ENCODE measurements around the gene TUT1.

GRCh38 chr11:62605902-62606301 is 14.6 kb upstream of the TUT1 start:
- TF ChIP-seq, protein P1, sequence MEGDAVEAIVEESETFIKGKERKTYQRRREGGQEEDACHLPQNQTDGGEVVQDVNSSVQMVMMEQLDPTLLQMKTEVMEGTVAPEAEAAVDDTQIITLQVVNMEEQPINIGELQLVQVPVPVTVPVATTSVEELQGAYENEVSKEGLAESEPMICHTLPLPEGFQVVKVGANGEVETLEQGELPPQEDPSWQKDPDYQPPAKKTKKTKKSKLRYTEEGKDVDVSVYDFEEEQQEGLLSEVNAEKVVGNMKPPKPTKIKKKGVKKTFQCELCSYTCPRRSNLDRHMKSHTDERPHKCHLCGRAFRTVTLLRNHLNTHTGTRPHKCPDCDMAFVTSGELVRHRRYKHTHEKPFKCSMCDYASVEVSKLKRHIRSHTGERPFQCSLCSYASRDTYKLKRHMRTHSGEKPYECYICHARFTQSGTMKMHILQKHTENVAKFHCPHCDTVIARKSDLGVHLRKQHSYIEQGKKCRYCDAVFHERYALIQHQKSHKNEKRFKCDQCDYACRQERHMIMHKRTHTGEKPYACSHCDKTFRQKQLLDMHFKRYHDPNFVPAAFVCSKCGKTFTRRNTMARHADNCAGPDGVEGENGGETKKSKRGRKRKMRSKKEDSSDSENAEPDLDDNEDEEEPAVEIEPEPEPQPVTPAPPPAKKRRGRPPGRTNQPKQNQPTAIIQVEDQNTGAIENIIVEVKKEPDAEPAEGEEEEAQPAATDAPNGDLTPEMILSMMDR (IDR thresholded peaks at IDR 0.05; ENCODE audit: low read depth, low read length, missing input control) = no peak
- no peak for TF ChIP-seq JUND (IDR thresholded peaks at IDR 0.05)
- no peak for TF ChIP-seq TAF1 (conservative IDR thresholded peaks at IDR 0.05)
- TF ChIP-seq REST (IDR thresholded peaks at IDR 0.05) = no peak
- TF ChIP-seq RAD21 (IDR thresholded peaks at IDR 0.05) = no peak
- TF ChIP-seq, protein P2, sequence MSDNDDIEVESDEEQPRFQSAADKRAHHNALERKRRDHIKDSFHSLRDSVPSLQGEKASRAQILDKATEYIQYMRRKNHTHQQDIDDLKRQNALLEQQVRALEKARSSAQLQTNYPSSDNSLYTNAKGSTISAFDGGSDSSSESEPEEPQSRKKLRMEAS (IDR thresholded peaks at IDR 0.05) = no peak
- TF ChIP-seq HNF4G (IDR thresholded peaks at IDR 0.05) = no peak
- no peak for TF ChIP-seq HNF4A (conservative IDR thresholded peaks at IDR 0.05)
- TF ChIP-seq FOXA1 (IDR thresholded peaks at IDR 0.05) = no peak
- no peak for TF ChIP-seq SP1 (IDR thresholded peaks at IDR 0.05)
- TF ChIP-seq GABPA (IDR thresholded peaks at IDR 0.05 in 1 of 2, conservative IDR thresholded peaks at IDR 0.05 in 1 of 2) = no peak
- TF ChIP-seq, protein P3, sequence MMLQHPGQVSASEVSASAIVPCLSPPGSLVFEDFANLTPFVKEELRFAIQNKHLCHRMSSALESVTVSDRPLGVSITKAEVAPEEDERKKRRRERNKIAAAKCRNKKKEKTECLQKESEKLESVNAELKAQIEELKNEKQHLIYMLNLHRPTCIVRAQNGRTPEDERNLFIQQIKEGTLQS (IDR thresholded peaks at IDR 0.05) = no peak
- no peak for TF ChIP-seq EGR1 (IDR thresholded peaks at IDR 0.05; ENCODE audit: low read depth in 2 of 2)
- no peak for TF ChIP-seq YY1 (IDR thresholded peaks at IDR 0.05)

All from liver (tissue), 3 donors.